ENCODE data around the gene COG7.

GRCh38 chr16:23500862-23501225 lies 47.9 kb upstream of the COG7 start:
- TF ChIP-seq CTCF (IDR thresholded peaks at IDR 0.05) (no peak), POLR2AphosphoS5 (IDR thresholded peaks at IDR 0.05; ENCODE audit: insufficient read depth in 1 of 2, low read depth in 1 of 2) (no peak)

Measured in vagina (tissue), 2 donors.